GM23338 (cell line): Measurements from ENCODE around the gene SLC66A3. TPM values are rescaled to one million over a fixed set of nuclear protein-coding genes. Genes with fewer than 3 reads are reported as not detected.

Experiments used
- ATAC-seq: fragments of 200-7000 bp; cut with Tn5 transposase; 3 replicates; pipeline ENCODE4 v1.9.1; 2020
- DNase-seq: peaks from one replicate; pipeline ENCODE4 v3.0.0-alpha.2; 2015; ENCODE audit warnings: low spot score
- H2AFZ ChIP-seq: fragments of 200-600 bp; sonication (generic); 2 replicates; pipeline ENCODE4 v1.8.0; 2016; ENCODE audit warnings: antibody characterized with exemption, mild to moderate bottlenecking, moderate library complexity
- H3F3A ChIP-seq: fragments of 200-600 bp; sonication (generic); replicated peaks from 2 replicates; pipeline ENCODE4 v1.8.0; 2017; ENCODE audit warnings: antibody characterized with exemption, mixed run types, low read depth
- H3K27ac ChIP-seq: fragments of 200-600 bp; sonication (generic); 2 replicates; pipeline ENCODE4 v1.6.1; 2016; ENCODE audit warnings: low read depth
- H3K27me3 ChIP-seq: fragments of 200-600 bp; sonication (generic); 2 replicates; pipeline ENCODE4 v1.8.0; 2016; ENCODE audit warnings: mild to moderate bottlenecking, mixed run types, moderate library complexity; ENCODE audit not compliant: insufficient read depth
- H3K36me3 ChIP-seq: fragments of 200-600 bp; sonication (generic); 2 replicates; pipeline ENCODE4 v1.8.0; 2016; ENCODE audit warnings: mild to moderate bottlenecking; ENCODE audit not compliant: insufficient read depth
- H3K4me1 ChIP-seq: fragments of 200-600 bp; sonication (generic); 2 replicates; pipeline ENCODE4 v1.8.0; 2016; ENCODE audit warnings: mild to moderate bottlenecking, moderate library complexity; ENCODE audit not compliant: insufficient read depth
- H3K4me2 ChIP-seq: fragments of 200-600 bp; sonication (generic); 2 replicates; pipeline ENCODE4 v1.7.1; 2017; ENCODE audit warnings: mixed run types
- H3K4me3 ChIP-seq: fragments of 200-600 bp; sonication (generic); 2 replicates; pipeline ENCODE4 v1.6.1; 2016; ENCODE audit warnings: mixed run types
- H3K79me2 ChIP-seq: fragments of 200-600 bp; sonication (generic); replicated peaks from 2 replicates; pipeline ENCODE4 v1.8.0; 2017; ENCODE audit warnings: mild to moderate bottlenecking; ENCODE audit not compliant: insufficient read depth
- H3K9me2 ChIP-seq: fragments of 200-600 bp; sonication (generic); 2 replicates; pipeline ENCODE4 v1.8.0; 2017; ENCODE audit not compliant: insufficient read depth
- H4K20me1 ChIP-seq: fragments of 200-600 bp; sonication (generic); replicated peaks from 2 replicates; pipeline ENCODE4 v1.8.0; 2017; ENCODE audit warnings: mild to moderate bottlenecking; ENCODE audit not compliant: insufficient read depth
- H3K27ac Mint-ChIP-seq: 2 replicates; pipeline ENCODE4 v1.8.0; 2020; ENCODE audit warnings: inconsistent platforms, mild to moderate bottlenecking, moderate library complexity, mixed read lengths
- H3K27me3 Mint-ChIP-seq: 3 replicates; pipeline ENCODE4 v1.8.0; 2022; ENCODE audit warnings: low read depth, mild to moderate bottlenecking, moderate library complexity, mixed read lengths, inconsistent platforms; ENCODE audit not compliant: insufficient read depth, poor library complexity
- H3K36me3 Mint-ChIP-seq: 3 replicates; pipeline ENCODE4 v1.8.0; 2021; ENCODE audit warnings: low read depth, mild to moderate bottlenecking, inconsistent platforms, moderate library complexity, mixed read lengths
- H3K4me1 Mint-ChIP-seq: 3 replicates; pipeline ENCODE4 v1.8.0; 2020; ENCODE audit warnings: mild to moderate bottlenecking, inconsistent platforms, mixed read lengths
- H3K4me3 Mint-ChIP-seq: 3 replicates; pipeline ENCODE4 v1.8.0; 2021; ENCODE audit warnings: moderate library complexity, mild to moderate bottlenecking, inconsistent platforms, mixed read lengths
- H3K9me3 Mint-ChIP-seq: 3 replicates; pipeline ENCODE4 v1.8.0; 2020; ENCODE audit warnings: moderate library complexity, mild to moderate bottlenecking, inconsistent platforms, mixed read lengths
- CTCF ChIP-seq, 2 experiments: fragments of 200-600 bp in 1 of 2; sonication (generic) in 1 of 2; conservative IDR thresholded peaks; 2 replicates each; pipeline versions ENCODE4 v1.5.1 to v1.6.1; 2016 to 2017; ENCODE audit warnings: antibody characterized with exemption in 2 of 2, low read depth in 2 of 2, mild to moderate bottlenecking in 2 of 2, moderate library complexity in 1 of 2
- ETS1 ChIP-seq: IDR thresholded peaks from 2 replicates; pipeline ENCODE4 v1.6.1; 2016; ENCODE audit warnings: antibody characterized with exemption
- EZH2 ChIP-seq: fragments of 200-600 bp; sonication (generic); IDR thresholded peaks from one replicate; pipeline ENCODE4 v1.8.0; 2017; ENCODE audit warnings: antibody characterized with exemption, mild to moderate bottlenecking, low read depth; ENCODE audit not compliant: unreplicated experiment
- EZH2phosphoT487 ChIP-seq: fragments of 200-600 bp; sonication (generic); IDR thresholded peaks from one replicate; pipeline ENCODE4 v1.8.1; 2018; ENCODE audit warnings: antibody characterized with exemption; ENCODE audit not compliant: unreplicated experiment
- JUNB ChIP-seq: IDR thresholded peaks from one replicate; pipeline ENCODE4 v1.6.1; 2016; ENCODE audit warnings: antibody characterized with exemption; ENCODE audit not compliant: unreplicated experiment
- POLR2AphosphoS5 ChIP-seq: IDR thresholded peaks from 2 replicates; pipeline ENCODE4 v1.6.1; 2016; ENCODE audit warnings: antibody characterized with exemption, low read depth
- STAT1 ChIP-seq: IDR thresholded peaks from one replicate; pipeline ENCODE4 v1.6.1; 2016; ENCODE audit warnings: antibody characterized with exemption; ENCODE audit not compliant: unreplicated experiment
- polyA plus RNA-seq: library from polyadenylated mRNA; unstranded; fragments of >200 nt; fragmentation: Nextera tagmentation; extraction: Ambion mirVana; gene quantifications from 2 replicates; pipeline ENCODE4 v1.2.1, GENCODE V29; 2016
- total RNA-seq: library from RNA; depleted of rRNA; stranded (reverse); fragments of >200 nt; shearing (Covaris generic); gene quantifications from 2 replicates; pipeline ENCODE4 v1.2.3, GENCODE V29; 2014
- TF ChIP-seq, protein P1 (sequence below): fragments of 250-450 bp; sonication (Bioruptor Pico); IDR thresholded peaks from 2 replicates; pipeline ENCODE4 v1.5.0; 2020; ENCODE audit warnings: mild to moderate bottlenecking, moderate library complexity
- TF ChIP-seq, protein P2 (sequence below): IDR thresholded peaks from one replicate; pipeline ENCODE4 v1.6.1; 2018; ENCODE audit warnings: antibody characterized with exemption; ENCODE audit not compliant: unreplicated experiment

SLC66A3 gene
- total and polyA plus RNA-seq, 2 experiments from 2014 or later = 13.7 to 18.4 TPM

DNA sequence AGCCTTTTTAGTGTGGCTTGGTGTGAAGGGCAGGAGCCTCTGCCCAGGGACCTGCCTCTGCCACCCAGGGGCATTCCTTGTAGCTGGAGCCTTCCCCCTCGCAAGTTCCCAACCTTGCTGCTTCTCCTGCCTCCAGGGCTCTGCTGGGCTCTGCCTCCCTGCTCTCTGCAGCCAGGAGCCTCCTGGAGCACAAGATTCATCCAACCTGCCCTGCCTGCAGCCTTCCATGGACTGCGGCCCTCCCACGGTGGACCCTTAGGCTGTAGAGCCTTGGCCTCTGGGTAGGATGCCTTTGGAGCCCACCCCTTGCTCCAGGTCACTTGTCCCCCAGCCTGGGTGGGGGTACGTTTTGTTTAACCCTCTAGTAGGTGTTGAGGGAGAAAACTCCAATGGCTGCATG, 2.5 kb downstream of the SLC66A3 start (continued):
- no peak for TF ChIP-seq CTCF (conservative IDR thresholded peaks at IDR 0.05; ENCODE audit: low read depth in 2 of 2)

DNA sequence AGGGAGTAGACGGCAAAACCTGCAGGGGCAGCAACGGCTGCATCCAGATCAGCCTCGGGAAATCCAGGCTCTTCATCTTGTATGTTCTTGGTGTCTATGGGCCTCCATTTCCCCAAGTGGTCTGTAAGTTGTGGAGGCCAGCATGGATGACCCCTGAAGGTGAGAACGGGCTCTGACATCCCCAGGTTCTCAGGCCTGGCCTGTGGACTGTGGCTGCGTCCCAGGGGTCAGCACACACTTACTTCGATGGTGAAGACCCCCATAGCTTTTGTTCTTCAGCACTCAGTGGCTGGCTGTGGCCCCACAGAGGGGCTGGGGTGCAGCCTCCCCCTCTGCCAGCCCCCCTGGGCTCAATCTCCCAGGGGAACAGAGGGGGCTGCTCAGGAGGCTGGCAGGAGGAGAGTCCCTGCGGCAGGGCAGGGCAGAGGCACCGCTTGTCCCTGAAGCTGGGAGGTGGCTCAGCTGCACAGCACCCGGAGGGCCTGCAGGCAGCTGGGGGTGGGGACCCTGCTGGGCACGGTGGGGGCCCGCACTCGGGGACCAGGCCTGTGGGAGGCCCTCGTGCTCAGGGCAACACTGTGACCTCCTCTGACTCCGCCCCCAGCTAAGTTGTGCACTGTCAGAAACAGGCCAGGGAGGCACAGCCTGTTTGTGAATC, 3.8 kb downstream of the SLC66A3 start:
- no peaks in the 10 kb centered on the region; the same call in 1 of the 2 replicates for H3K4me1 ChIP-seq
- H3K36me3 Mint-ChIP-seq = no peaks in the 10 kb centered on the region; the same call in 2 of the 3 replicates
- H3K9me2 ChIP-seq = no peaks in the 10 kb centered on the region
- H3F3A ChIP-seq = peaks cover 12% of the 10 kb centered on the region; the same call in 1 of the 2 replicates
- H4K20me1 ChIP-seq = no peaks in the 10 kb centered on the region
- H3K27ac Mint-ChIP-seq = no peak overlapping the region
- H3K79me2 ChIP-seq = no peaks in the 10 kb centered on the region
- ATAC-seq (no peak), DNase-seq (no peak)
- H3K4me2 ChIP-seq = no peak overlapping the region
- no peak overlapping the region for H3K4me3 Mint-ChIP-seq
- no peaks in the 10 kb centered on the region for H3K36me3 ChIP-seq
- no peak overlapping the region for H2AFZ ChIP-seq
- H3K27ac ChIP-seq = no peak overlapping the region
- no peaks in the 10 kb centered on the region; the same call in 1 of the 3 replicates for H3K9me3 Mint-ChIP-seq
- peaks cover 14% of the 10 kb centered on the region for H3K27me3 Mint-ChIP-seq
- peaks cover 6% of the 10 kb centered on the region; the same call in 1 of the 2 replicates for H3K27me3 ChIP-seq
- no peak overlapping the region for H3K4me3 ChIP-seq
- H3K4me1 Mint-ChIP-seq = peaks cover 9% of the 10 kb centered on the region
- TF ChIP-seq STAT1 = no peak
- TF ChIP-seq POLR2AphosphoS5 = no peak
- TF ChIP-seq EZH2phosphoT487 = no peak
- TF ChIP-seq ETS1 = no peak
- TF ChIP-seq, protein P1, sequence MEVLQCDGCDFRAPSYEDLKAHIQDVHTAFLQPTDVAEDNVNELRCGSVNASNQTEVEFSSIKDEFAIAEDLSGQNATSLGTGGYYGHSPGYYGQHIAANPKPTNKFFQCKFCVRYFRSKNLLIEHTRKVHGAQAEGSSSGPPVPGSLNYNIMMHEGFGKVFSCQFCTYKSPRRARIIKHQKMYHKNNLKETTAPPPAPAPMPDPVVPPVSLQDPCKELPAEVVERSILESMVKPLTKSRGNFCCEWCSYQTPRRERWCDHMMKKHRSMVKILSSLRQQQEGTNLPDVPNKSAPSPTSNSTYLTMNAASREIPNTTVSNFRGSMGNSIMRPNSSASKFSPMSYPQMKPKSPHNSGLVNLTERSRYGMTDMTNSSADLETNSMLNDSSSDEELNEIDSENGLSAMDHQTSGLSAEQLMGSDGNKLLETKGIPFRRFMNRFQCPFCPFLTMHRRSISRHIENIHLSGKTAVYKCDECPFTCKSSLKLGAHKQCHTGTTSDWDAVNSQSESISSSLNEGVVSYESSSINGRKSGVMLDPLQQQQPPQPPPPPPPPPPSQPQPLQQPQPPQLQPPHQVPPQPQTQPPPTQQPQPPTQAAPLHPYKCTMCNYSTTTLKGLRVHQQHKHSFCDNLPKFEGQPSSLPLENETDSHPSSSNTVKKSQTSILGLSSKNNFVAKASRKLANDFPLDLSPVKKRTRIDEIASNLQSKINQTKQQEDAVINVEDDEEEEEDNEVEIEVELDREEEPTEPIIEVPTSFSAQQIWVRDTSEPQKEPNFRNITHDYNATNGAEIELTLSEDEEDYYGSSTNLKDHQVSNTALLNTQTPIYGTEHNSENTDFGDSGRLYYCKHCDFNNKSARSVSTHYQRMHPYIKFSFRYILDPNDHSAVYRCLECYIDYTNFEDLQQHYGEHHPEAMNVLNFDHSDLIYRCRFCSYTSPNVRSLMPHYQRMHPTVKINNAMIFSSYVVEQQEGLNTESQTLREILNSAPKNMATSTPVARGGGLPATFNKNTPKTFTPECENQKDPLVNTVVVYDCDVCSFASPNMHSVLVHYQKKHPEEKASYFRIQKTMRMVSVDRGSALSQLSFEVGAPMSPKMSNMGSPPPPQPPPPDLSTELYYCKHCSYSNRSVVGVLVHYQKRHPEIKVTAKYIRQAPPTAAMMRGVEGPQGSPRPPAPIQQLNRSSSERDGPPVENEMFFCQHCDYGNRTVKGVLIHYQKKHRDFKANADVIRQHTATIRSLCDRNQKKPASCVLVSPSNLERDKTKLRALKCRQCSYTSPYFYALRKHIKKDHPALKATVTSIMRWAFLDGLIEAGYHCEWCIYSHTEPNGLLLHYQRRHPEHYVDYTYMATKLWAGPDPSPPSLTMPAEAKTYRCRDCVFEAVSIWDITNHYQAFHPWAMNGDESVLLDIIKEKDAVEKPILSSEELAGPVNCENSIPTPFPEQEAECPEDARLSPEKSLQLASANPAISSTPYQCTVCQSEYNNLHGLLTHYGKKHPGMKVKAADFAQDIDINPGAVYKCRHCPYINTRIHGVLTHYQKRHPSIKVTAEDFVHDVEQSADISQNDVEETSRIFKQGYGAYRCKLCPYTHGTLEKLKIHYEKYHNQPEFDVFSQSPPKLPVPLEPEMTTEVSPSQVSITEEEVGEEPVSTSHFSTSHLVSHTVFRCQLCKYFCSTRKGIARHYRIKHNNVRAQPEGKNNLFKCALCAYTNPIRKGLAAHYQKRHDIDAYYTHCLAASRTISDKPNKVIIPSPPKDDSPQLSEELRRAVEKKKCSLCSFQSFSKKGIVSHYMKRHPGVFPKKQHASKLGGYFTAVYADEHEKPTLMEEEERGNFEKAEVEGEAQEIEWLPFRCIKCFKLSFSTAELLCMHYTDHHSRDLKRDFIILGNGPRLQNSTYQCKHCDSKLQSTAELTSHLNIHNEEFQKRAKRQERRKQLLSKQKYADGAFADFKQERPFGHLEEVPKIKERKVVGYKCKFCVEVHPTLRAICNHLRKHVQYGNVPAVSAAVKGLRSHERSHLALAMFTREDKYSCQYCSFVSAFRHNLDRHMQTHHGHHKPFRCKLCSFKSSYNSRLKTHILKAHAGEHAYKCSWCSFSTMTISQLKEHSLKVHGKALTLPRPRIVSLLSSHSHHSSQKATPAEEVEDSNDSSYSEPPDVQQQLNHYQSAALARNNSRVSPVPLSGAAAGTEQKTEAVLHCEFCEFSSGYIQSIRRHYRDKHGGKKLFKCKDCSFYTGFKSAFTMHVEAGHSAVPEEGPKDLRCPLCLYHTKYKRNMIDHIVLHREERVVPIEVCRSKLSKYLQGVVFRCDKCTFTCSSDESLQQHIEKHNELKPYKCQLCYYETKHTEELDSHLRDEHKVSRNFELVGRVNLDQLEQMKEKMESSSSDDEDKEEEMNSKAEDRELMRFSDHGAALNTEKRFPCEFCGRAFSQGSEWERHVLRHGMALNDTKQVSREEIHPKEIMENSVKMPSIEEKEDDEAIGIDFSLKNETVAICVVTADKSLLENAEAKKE (CRISPR knock-in tag) = no peak
- TF ChIP-seq EZH2 = no peak
- TF ChIP-seq, protein P2, sequence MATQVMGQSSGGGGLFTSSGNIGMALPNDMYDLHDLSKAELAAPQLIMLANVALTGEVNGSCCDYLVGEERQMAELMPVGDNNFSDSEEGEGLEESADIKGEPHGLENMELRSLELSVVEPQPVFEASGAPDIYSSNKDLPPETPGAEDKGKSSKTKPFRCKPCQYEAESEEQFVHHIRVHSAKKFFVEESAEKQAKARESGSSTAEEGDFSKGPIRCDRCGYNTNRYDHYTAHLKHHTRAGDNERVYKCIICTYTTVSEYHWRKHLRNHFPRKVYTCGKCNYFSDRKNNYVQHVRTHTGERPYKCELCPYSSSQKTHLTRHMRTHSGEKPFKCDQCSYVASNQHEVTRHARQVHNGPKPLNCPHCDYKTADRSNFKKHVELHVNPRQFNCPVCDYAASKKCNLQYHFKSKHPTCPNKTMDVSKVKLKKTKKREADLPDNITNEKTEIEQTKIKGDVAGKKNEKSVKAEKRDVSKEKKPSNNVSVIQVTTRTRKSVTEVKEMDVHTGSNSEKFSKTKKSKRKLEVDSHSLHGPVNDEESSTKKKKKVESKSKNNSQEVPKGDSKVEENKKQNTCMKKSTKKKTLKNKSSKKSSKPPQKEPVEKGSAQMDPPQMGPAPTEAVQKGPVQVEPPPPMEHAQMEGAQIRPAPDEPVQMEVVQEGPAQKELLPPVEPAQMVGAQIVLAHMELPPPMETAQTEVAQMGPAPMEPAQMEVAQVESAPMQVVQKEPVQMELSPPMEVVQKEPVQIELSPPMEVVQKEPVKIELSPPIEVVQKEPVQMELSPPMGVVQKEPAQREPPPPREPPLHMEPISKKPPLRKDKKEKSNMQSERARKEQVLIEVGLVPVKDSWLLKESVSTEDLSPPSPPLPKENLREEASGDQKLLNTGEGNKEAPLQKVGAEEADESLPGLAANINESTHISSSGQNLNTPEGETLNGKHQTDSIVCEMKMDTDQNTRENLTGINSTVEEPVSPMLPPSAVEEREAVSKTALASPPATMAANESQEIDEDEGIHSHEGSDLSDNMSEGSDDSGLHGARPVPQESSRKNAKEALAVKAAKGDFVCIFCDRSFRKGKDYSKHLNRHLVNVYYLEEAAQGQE = no peak
- no peak for TF ChIP-seq JUNB
